HFFc6 (cell line): ENCODE measurements around the gene CRYAA. TPM values are rescaled to one million over a fixed set of nuclear protein-coding genes. Genes with fewer than 3 reads are reported as not detected.

Experiments used
- DNase-seq: peaks from one replicate; pipeline ENCODE4 v3.0.0-alpha.2; 2018
- H3K27ac Mint-ChIP-seq: 2 replicates; pipeline ENCODE4 v1.8.0; 2020; ENCODE audit warnings: mild to moderate bottlenecking, mixed read lengths
- H3K27me3 Mint-ChIP-seq: 2 replicates; pipeline ENCODE4 v1.8.0; 2021; ENCODE audit warnings: mild to moderate bottlenecking, moderate library complexity, mixed read lengths; ENCODE audit not compliant: insufficient read depth
- H3K36me3 Mint-ChIP-seq: 2 replicates; pipeline ENCODE4 v1.8.0; 2021; ENCODE audit warnings: low read depth, mixed read lengths
- H3K4me1 Mint-ChIP-seq: 2 replicates; pipeline ENCODE4 v1.8.0; 2020; ENCODE audit warnings: low read depth, mixed read lengths
- H3K4me3 Mint-ChIP-seq: 2 replicates; pipeline ENCODE4 v1.8.0; 2020; ENCODE audit warnings: mild to moderate bottlenecking, moderate library complexity, mixed read lengths
- H3K9me3 Mint-ChIP-seq: 2 replicates; pipeline ENCODE4 v1.8.0; 2020; ENCODE audit warnings: mild to moderate bottlenecking, mixed read lengths
- total RNA-seq, 6 experiments: library from RNA; stranded (reverse); fragmentation: NEBNext Ultra II Directional; extraction: Animal tissue kit (Norgen Biotek cat#: 25700); gene quantifications; 2 replicates in 1 of 6; 3 replicates in 5 of 6; pipeline ENCODE4 v1.2.3, GENCODE V29; 2021
- TF ChIP-seq, protein P1 (sequence below): fragments of 200-600 bp; sonication (generic); IDR thresholded peaks from 2 replicates; pipeline ENCODE4 v1.5.0; 2021; ENCODE audit warnings: antibody characterized with exemption, mild to moderate bottlenecking

The CRYAA gene
- total RNA-seq, 6 experiments from 2014 or later, result not detected

- Mint-ChIP-seq H3K4me1 (peaks cover 21% of the 10 kb centered on the region), H3K4me3 (no peak overlapping the region), H3K36me3 (no peaks in the 10 kb centered on the region), H3K9me3 (peaks cover 4% of the 10 kb centered on the region; the same call in 1 of the 2 replicates), H3K27me3 (peaks cover 33% of the 10 kb centered on the region), H3K27ac (no peak overlapping the region)
- no peak for DNase-seq
- TF ChIP-seq, protein P1, sequence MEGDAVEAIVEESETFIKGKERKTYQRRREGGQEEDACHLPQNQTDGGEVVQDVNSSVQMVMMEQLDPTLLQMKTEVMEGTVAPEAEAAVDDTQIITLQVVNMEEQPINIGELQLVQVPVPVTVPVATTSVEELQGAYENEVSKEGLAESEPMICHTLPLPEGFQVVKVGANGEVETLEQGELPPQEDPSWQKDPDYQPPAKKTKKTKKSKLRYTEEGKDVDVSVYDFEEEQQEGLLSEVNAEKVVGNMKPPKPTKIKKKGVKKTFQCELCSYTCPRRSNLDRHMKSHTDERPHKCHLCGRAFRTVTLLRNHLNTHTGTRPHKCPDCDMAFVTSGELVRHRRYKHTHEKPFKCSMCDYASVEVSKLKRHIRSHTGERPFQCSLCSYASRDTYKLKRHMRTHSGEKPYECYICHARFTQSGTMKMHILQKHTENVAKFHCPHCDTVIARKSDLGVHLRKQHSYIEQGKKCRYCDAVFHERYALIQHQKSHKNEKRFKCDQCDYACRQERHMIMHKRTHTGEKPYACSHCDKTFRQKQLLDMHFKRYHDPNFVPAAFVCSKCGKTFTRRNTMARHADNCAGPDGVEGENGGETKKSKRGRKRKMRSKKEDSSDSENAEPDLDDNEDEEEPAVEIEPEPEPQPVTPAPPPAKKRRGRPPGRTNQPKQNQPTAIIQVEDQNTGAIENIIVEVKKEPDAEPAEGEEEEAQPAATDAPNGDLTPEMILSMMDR, result no peak
Measured at GRCh38 chr21:43190951-43191350, 22.1 kb downstream of the CRYAA start.

DNA sequence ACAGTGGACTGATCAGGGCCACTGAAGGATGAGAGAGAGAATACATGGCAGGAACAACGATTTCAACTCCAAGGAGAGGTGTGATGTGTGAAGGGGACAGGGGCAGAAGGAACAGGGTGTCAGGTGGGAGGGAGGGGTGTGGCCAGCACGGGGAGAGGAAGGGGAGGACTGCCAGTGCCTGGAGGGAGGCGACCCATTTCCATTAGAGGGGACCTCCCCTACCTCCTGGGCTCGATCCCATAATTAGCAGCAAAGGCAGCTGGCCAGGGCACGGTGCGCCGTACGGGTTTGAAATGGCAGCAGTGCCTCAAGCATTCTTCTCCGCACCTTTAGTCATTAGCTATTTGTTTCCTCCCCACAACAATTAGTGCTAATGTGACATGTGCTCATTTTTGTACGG lies 22.7 kb downstream of the CRYAA start:
- Mint-ChIP-seq H3K4me3 (no peak overlapping the region), H3K27ac (no peak overlapping the region), H3K9me3 (peaks cover 4% of the 10 kb centered on the region; the same call in 1 of the 2 replicates), H3K27me3 (peaks cover 39% of the 10 kb centered on the region), H3K4me1 (peaks cover 21% of the 10 kb centered on the region), H3K36me3 (no peaks in the 10 kb centered on the region)
- DNase-seq, result no peak
- TF ChIP-seq, protein P1, result no peak

DNA sequence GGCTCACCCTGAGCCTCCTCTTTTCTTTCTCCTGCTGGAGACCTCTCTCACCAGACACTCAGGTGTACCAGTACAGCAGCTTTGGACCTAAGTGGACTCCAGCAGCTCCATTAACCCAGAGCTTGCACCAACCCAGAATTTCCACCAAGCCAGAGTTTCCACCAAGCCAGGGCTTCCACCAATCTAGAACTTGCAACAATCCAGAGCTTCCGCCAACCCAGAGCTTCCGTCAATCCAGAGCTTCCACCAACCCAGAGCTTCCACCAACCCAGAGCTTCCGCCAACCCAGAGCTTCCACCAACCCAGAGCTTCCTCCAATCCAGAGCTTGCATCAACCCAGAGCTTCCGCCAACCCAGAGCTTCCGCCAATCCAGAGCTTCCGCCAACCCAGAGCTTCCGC lies 23.2 kb downstream of the CRYAA start:
- DNase-seq, result no peak
- no peak overlapping the region for H3K27ac Mint-ChIP-seq
- H3K9me3 Mint-ChIP-seq, result peaks cover 4% of the 10 kb centered on the region; the same call in 1 of the 2 replicates
- no peak overlapping the region for H3K4me3 Mint-ChIP-seq
- no peaks in the 10 kb centered on the region for H3K36me3 Mint-ChIP-seq
- peaks cover 43% of the 10 kb centered on the region for H3K27me3 Mint-ChIP-seq
- TF ChIP-seq, protein P1, result no peak
- H3K4me1 Mint-ChIP-seq, result peaks cover 21% of the 10 kb centered on the region

DNA sequence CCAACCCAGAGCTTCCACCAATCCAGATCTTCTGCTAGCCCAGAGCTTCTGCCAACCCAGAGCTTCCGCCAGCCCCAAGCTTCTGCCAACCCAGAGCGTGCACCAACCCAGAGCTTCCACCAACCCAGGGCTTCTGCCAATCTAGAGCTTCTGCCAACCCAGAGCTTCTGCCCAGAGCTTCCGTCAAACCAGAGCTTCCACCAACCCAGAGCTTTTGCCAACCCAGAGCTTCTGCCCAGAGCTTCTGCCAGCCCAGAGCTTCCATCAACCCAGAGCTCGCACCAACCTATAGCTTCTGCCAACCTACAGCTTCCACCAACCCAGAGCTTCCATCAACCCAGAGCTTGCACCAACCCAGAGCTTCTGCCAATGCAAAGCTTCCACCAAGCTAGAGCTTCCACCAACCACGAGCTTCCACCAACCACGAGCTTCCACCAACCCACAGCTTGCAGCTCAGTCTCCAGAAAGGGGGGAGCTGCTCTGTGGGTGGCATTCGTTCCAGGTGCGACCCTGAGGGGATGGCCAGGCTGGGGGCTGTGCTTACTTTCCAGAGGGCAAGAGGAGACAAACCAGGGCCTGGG lies 23.8 kb downstream of the CRYAA start:
- peaks cover 18% of the 10 kb centered on the region for H3K4me1 Mint-ChIP-seq
- DNase-seq, result no peak
- no peak overlapping the region for H3K27ac Mint-ChIP-seq
- peaks cover 48% of the 10 kb centered on the region for H3K27me3 Mint-ChIP-seq
- H3K36me3 Mint-ChIP-seq, result no peaks in the 10 kb centered on the region
- H3K4me3 Mint-ChIP-seq, result no peak overlapping the region
- peaks cover 4% of the 10 kb centered on the region; the same call in 1 of the 2 replicates for H3K9me3 Mint-ChIP-seq
- TF ChIP-seq, protein P1, result no peak

DNA sequence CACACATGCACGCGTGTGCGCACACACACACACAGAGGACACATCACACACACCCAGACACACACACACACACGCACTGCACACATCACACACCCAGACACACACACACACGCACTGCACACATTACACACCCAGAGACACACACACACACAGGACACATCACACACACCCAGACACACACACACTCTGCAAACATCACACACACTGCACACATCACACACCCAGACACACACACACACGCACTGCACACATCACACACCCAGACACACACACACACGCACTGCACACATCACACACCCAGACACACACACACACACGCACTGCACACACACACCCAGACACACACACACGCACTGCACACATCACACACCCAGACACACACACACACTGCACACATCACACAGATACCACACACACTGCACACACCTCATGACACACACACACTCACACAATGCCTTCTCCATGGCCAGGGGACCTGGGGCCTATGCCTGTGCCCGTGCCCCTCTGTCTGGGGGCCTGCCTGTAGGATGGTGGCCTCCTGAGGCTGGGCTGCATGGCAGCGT lies 24.4 kb downstream of the CRYAA start:
- Mint-ChIP-seq H3K27me3 (peaks cover 50% of the 10 kb centered on the region), H3K27ac (no peak overlapping the region), H3K4me1 (peaks cover 16% of the 10 kb centered on the region), H3K9me3 (peaks cover 4% of the 10 kb centered on the region; the same call in 1 of the 2 replicates), H3K4me3 (no peak overlapping the region), H3K36me3 (no peaks in the 10 kb centered on the region)
- TF ChIP-seq, protein P1, result no peak
- DNase-seq, result no peak
